ENCODE results near the gene SLC7A9. TPM values are rescaled to one million over a fixed set of nuclear protein-coding genes. Genes with fewer than 3 reads are reported as not detected.

Gene SLC7A9
- total and polyA plus RNA-seq, 2 of the 13 experiments (the other 11 are each of a cell fraction or from before 2014, with no cell fraction given), result 4.7 to 8.3 TPM

DNA sequence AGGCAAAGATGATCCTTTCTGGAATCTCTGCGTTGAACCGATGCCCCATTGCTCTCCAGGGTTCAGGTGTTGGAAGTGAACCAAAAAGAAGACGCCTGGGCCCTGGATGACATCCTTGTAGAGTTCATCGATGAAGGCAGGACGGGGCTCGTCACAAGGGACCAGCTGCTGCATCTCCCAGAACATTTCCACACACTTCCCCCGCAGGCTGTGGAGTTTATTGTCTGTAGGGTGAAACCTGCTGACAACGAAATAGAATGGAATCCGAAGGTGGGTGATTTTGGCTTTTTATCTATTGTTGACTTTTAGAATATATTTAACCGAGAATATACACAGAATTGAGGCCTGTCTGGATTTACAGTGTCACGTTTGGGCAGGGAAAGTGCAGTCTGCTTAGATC lies 58.4 kb downstream of the SLC7A9 start:
- no peaks in the 10 kb centered on the region for H3K9me3 ChIP-seq (ENCODE audit: low read length)
- H3K9ac ChIP-seq (ENCODE audit: insufficient read depth, low read depth, low read length), result no peak overlapping the region
- in situ Hi-C loops (cut with HindIII; ENCODE audit: extremely low pct_ligation_motif_present, low pct_unique_long_range_greater_than_20kb) (no loop called here), intact Hi-C loops (cut with micrococcal nuclease; ENCODE audit: unreplicated experiment) (no loop called here)
- H3K27me3 ChIP-seq (ENCODE audit: control insufficient read depth in 1 of 2, insufficient read depth in 2 of 2, low read length in 2 of 2), result peaks cover 7 to 23% of the 10 kb centered on the region in 2 experiments
- ATAC-seq (no peak), FAIRE-seq (no peak), DNase-seq (ENCODE audit: low spot score) (no peak)
- H2AFZ ChIP-seq (ENCODE audit: low read length), result no peak overlapping the region
- H3K27ac ChIP-seq (ENCODE audit: extremely low read length, insufficient read depth, low read length), result no peak overlapping the region
- ChIA-PET POLR2A (no interaction called here), CTCF (ENCODE audit: low intra/inter-chr PET ratio, low total read pairs) (no interaction called here)
- H3K4me1 ChIP-seq (ENCODE audit: insufficient read depth, low read length), result peaks cover 14% of the 10 kb centered on the region
- no peaks in the 10 kb centered on the region for H3K79me2 ChIP-seq (ENCODE audit: insufficient read depth, low read length)
- no TSS peak for BruUV-seq (replicated peaks)
- no peak overlapping the region for H3K4me3 ChIP-seq (replicated peaks in 1 of 3; ENCODE audit: insufficient read depth in 1 of 3, low read depth in 2 of 3, low read length in 3 of 3)
- H3K4me2 ChIP-seq (ENCODE audit: low read depth, low read length), result peak overlapping the region; percentile 5; the same call in 1 of the 2 replicates
- no peak for TF ChIP-seq ARHGAP35 (CRISPR knock-in tag; IDR thresholded peaks at IDR 0.05; ENCODE audit: borderline replicate concordance)
- TF ChIP-seq ZNF550 (CRISPR knock-in tag; IDR thresholded peaks at IDR 0.05; ENCODE audit: borderline replicate concordance), result no peak
- no peak for TF ChIP-seq SKI (IDR thresholded peaks at IDR 0.05; ENCODE audit: partially characterized antibody)
- no peak for TF ChIP-seq TBX3 (IDR thresholded peaks at IDR 0.05; ENCODE audit: borderline replicate concordance)
- no peak for TF ChIP-seq ZFP36 (IDR thresholded peaks at IDR 0.05; ENCODE audit: borderline replicate concordance, low read depth, low read length, partially characterized antibody)
- TF ChIP-seq NONO (IDR thresholded peaks at IDR 0.05), result no peak
- TF ChIP-seq NONO (CRISPR knock-in tag; conservative IDR thresholded peaks at IDR 0.05), result no peak
- 26% methylated on average over 11 of the region's 11 CpGs for WGBS (ENCODE audit: low lambda C conversion rate)
- H3K36me3 ChIP-seq (replicated peaks in 1 of 2; ENCODE audit: control insufficient read depth in 1 of 2, insufficient read depth in 2 of 2, low read length in 2 of 2), result no peaks in the 10 kb centered on the region
- H4K20me1 ChIP-seq (ENCODE audit: insufficient read depth, low read length), result no peaks in the 10 kb centered on the region

DNA sequence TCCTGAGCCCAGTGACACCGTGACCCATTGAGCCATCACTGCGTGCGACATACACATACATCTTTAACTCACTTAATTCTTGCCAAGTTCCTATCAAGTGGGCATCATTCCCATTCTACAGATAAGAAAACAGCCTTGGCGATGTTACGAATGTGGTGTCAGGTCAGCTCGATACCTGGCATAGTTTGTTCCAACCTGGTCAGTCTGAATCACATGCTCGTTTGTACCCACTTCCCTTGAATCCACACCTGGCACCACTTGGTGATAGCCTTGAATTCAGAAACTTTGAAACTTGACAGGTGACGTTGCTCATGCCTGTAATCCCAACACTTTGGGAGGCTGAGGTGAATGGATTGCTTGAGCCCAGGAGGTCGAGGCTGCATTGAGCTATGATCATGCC lies 59.1 kb downstream of the SLC7A9 start:
- Histone ChIP-seq H3K4me1 (ENCODE audit: insufficient read depth, low read length) (peaks cover 12% of the 10 kb centered on the region), H3K79me2 (ENCODE audit: insufficient read depth, low read length) (no peaks in the 10 kb centered on the region), H4K20me1 (ENCODE audit: insufficient read depth, low read length) (no peaks in the 10 kb centered on the region), H3K27me3 (ENCODE audit: control insufficient read depth in 1 of 2, insufficient read depth in 2 of 2, low read length in 2 of 2) (peaks cover 7 to 23% of the 10 kb centered on the region in 2 experiments), H2AFZ (ENCODE audit: low read length) (no peak overlapping the region), H3K9me3 (ENCODE audit: low read length) (no peaks in the 10 kb centered on the region), H3K4me3 (replicated peaks in 1 of 3; ENCODE audit: insufficient read depth in 1 of 3, low read depth in 2 of 3, low read length in 3 of 3) (no peak overlapping the region), H3K9ac (ENCODE audit: insufficient read depth, low read depth, low read length) (no peak overlapping the region), H3K27ac (ENCODE audit: extremely low read length, insufficient read depth, low read length) (no peak overlapping the region), H3K4me2 (ENCODE audit: low read depth, low read length) (no peak overlapping the region), H3K36me3 (replicated peaks in 1 of 2; ENCODE audit: control insufficient read depth in 1 of 2, insufficient read depth in 2 of 2, low read length in 2 of 2) (no peaks in the 10 kb centered on the region)
- no peak for TF ChIP-seq IKZF1 (IDR thresholded peaks at IDR 0.05)
- intact Hi-C loops (cut with micrococcal nuclease; ENCODE audit: unreplicated experiment), result no loop called here
- ATAC-seq (no peak), FAIRE-seq (no peak), DNase-seq (ENCODE audit: low spot score) (no peak)
- WGBS (ENCODE audit: low lambda C conversion rate), result 68% methylated on average over 9 of the region's 9 CpGs
- ChIA-PET CTCF (ENCODE audit: low intra/inter-chr PET ratio, low total read pairs) (no interaction called here), POLR2A (no interaction called here)
- no TSS peak for BruUV-seq (replicated peaks)
- in situ Hi-C loops (cut with HindIII; ENCODE audit: extremely low pct_ligation_motif_present, low pct_unique_long_range_greater_than_20kb), result no loop called here
